OCI-LY7 (cell line): ENCODE results near the gene GMCL1. TPM values are rescaled to one million over a fixed set of nuclear protein-coding genes. Genes with fewer than 3 reads are reported as not detected.
A peak's percentile ranks its signal among the peaks of the same experiment; 100 is the strongest.

Experiments
- BruUV-seq: library from RNA; stranded (reverse); fragments of 400-500 nt; replicated peaks from 2 replicates; lab custom pipeline; 2021; lab: Mats Ljungman, UMichigan
- CTCF ChIA-PET: fragments of 300-600 bp; sonication (Branson Sonifier 250); formaldehyde crosslinking; loops from one replicate; lab custom pipeline; 2022; ENCODE audit warnings: antibody characterized with exemption; ENCODE audit not compliant: unreplicated experiment; lab: Charles Lee
- POLR2A ChIA-PET: fragments of 300-600 bp; sonication (Branson Sonifier 250); formaldehyde crosslinking; loops from one replicate; lab custom pipeline; 2022; ENCODE audit warnings: antibody characterized with exemption; lab: Charles Lee
- DNase-seq: peaks from one replicate; pipeline ENCODE4 v3.0.0-alpha.2; 2015; ENCODE audit warnings: low spot score
- H2AFZ ChIP-seq: fragments of 200-600 bp; sonication (generic), shearing (Covaris generic); 2 replicates; pipeline ENCODE4 v1.6.1; 2014; ENCODE audit warnings: mild to moderate bottlenecking, antibody characterized with exemption, low read length, moderate library complexity
- H3K27ac ChIP-seq: fragments of 200-600 bp; sonication (generic); 2 replicates; pipeline ENCODE4 v1.5.1; 2014; ENCODE audit warnings: mixed run types, low read depth, mild to moderate bottlenecking, moderate library complexity, low read length, inconsistent platforms; ENCODE audit not compliant: poor library complexity, severe bottlenecking
- H3K36me3 ChIP-seq: fragments of 200-600 bp; sonication (generic); 2 replicates; pipeline ENCODE4 v1.6.1; 2014; ENCODE audit warnings: mild to moderate bottlenecking, antibody characterized with exemption, low read length, moderate library complexity, mixed read lengths; ENCODE audit not compliant: insufficient read depth
- H3K4me1 ChIP-seq: fragments of 200-600 bp; sonication (generic); 2 replicates; pipeline ENCODE4 v1.5.1; 2014; ENCODE audit warnings: mild to moderate bottlenecking, low read length; ENCODE audit not compliant: insufficient read depth, poor library complexity, severe bottlenecking
- H3K4me2 ChIP-seq: fragments of 200-600 bp; sonication (generic); 2 replicates; pipeline ENCODE4 v1.6.1; 2014; ENCODE audit warnings: mild to moderate bottlenecking, low read length
- H3K4me3 ChIP-seq: fragments of 200-600 bp; sonication (generic); 2 replicates; pipeline ENCODE4 v1.5.1; 2014; ENCODE audit warnings: mild to moderate bottlenecking, low read depth, low read length; ENCODE audit not compliant: poor library complexity, severe bottlenecking
- H3K79me2 ChIP-seq: fragments of 200-600 bp; sonication (generic); 2 replicates; pipeline ENCODE4 v1.6.1; 2016; ENCODE audit warnings: low read depth, mild to moderate bottlenecking, low read length, moderate library complexity, mixed read lengths; ENCODE audit not compliant: insufficient read depth
- H3K9me2 ChIP-seq: fragments of 200-600 bp; sonication (generic); 2 replicates; pipeline ENCODE4 v1.6.1; 2016; ENCODE audit warnings: mild to moderate bottlenecking, low read length, mixed read lengths; ENCODE audit not compliant: insufficient read depth
- H3K9me3 ChIP-seq: fragments of 200-600 bp; sonication (generic); 2 replicates; pipeline ENCODE4 v1.6.1; 2014; ENCODE audit warnings: mild to moderate bottlenecking, mixed run types, low read length, mixed read lengths
- H4K20me1 ChIP-seq: fragments of 200-600 bp; sonication (generic); 2 replicates; pipeline ENCODE4 v1.6.1; 2014; ENCODE audit warnings: mild to moderate bottlenecking, antibody characterized with exemption, low read length, moderate library complexity, mixed read lengths; ENCODE audit not compliant: insufficient read depth
- CTCF ChIP-seq: fragments of 200-600 bp; sonication (generic); conservative IDR thresholded peaks from 2 replicates; pipeline ENCODE4 v1.5.1; 2014; ENCODE audit warnings: mild to moderate bottlenecking, antibody characterized with exemption, low read length, moderate library complexity, mixed read lengths
- EZH2phosphoT487 ChIP-seq: fragments of 200-600 bp; sonication (generic); IDR thresholded peaks from 2 replicates; pipeline ENCODE4 v1.6.1; 2018; ENCODE audit warnings: low read depth, borderline replicate concordance, mild to moderate bottlenecking, mixed run types, antibody characterized with exemption, low read length, moderate library complexity, mixed read lengths
- intact Hi-C: fragments of 100-400 bp; cut with micrococcal nuclease; formaldehyde crosslinking; loops from one replicate; pipeline ENCODE4 v1.10.0; 2022; ENCODE audit not compliant: unreplicated experiment
- total RNA-seq, 2 experiments: library from RNA; depleted of rRNA in 1 of 2; stranded (reverse); fragments of >200 nt in 1 of 2; shearing (Covaris generic) in 1 of 2; gene quantifications; 2 replicates each; pipeline ENCODE4 v1.2.3, GENCODE V29; 2014 to 2022

GMCL1 gene
- total RNA-seq, 2 experiments from 2014 or later = 14.4 to 25.9 TPM

- intact Hi-C loops = no loop called here
- peaks cover 36% of the 10 kb centered on the region for H3K4me1 ChIP-seq
- no peaks in the 10 kb centered on the region for H4K20me1 ChIP-seq
- ChIA-PET CTCF (interaction anchor here (1.2 kb wide), 1 partner anchor 12 kb away, joined by 3 read pairs; no protein-coding TSS in a partner anchor), POLR2A (interaction anchor here (0.8 to 2.5 kb wide), 4 partner anchors 9 to 31 kb away, joined by 3 to 11 read pairs (median 7); no protein-coding TSS in a partner anchor)
- no peaks in the 10 kb centered on the region for H3K9me2 ChIP-seq
- H3K79me2 ChIP-seq = no peaks in the 10 kb centered on the region
- TF ChIP-seq CTCF = no peak
- TF ChIP-seq EZH2phosphoT487 = no peak
- peak overlapping the region; percentile 61 for H3K4me3 ChIP-seq
- peak; percentile 8 for DNase-seq
- peak overlapping the region; percentile 82 for H3K4me2 ChIP-seq
- no peaks in the 10 kb centered on the region for H3K36me3 ChIP-seq
- H2AFZ ChIP-seq = peak overlapping the region; percentile 99
- H3K9me3 ChIP-seq = no peaks in the 10 kb centered on the region
- no peak overlapping the region for H3K27ac ChIP-seq
- no TSS peak for BruUV-seq
Observed at GRCh38 chr2:69791045-69791444, 38.4 kb upstream of the GMCL1 start.

DNA sequence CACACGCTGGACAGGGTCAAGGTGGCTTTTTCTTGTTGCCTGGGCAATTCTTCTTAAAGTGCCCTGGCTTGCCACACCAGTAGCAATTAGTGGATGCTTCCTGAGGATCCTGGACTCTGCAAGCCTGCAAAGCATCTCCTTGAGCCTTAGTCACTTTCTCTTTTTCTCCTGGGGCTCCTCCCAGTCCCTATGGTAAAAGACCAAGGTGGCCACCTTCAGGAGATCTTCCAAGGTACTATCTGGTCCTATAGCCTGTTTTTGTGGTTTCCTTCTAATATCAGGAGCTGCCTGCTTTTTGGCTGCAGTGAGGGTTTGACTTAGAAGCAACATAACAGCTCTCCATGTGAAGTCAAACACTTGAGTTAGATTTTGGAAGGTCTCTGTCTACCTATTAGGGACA lies 33.3 kb upstream of the GMCL1 start:
- Histone ChIP-seq H3K9me3 (no peaks in the 10 kb centered on the region; the same call in 1 of the 2 replicates), H3K4me1 (peaks cover 22% of the 10 kb centered on the region), H4K20me1 (no peaks in the 10 kb centered on the region), H3K36me3 (no peaks in the 10 kb centered on the region), H3K9me2 (no peaks in the 10 kb centered on the region), H3K4me3 (no peak overlapping the region), H3K79me2 (no peaks in the 10 kb centered on the region), H2AFZ (no peak overlapping the region), H3K4me2 (no peak overlapping the region), H3K27ac (no peak overlapping the region)
- TF ChIP-seq CTCF (no peak), EZH2phosphoT487 (no peak)
- intact Hi-C loops = no loop called here
- CTCF ChIA-PET = no interaction called here
- BruUV-seq = no TSS peak
- no peak for DNase-seq
- POLR2A ChIA-PET = interaction anchor here (0.6 to 1.2 kb wide), 2 partner anchors 15 to 330 kb away, joined by 3 read pairs; no protein-coding TSS in a partner anchor

- TF ChIP-seq CTCF = no peak
- no peak overlapping the region for H3K4me3 ChIP-seq
- BruUV-seq = no TSS peak
- no peak for DNase-seq
- H3K4me2 ChIP-seq = no peak overlapping the region
- H4K20me1 ChIP-seq = no peaks in the 10 kb centered on the region
- no peaks in the 10 kb centered on the region for H3K79me2 ChIP-seq
- H3K27ac ChIP-seq = no peak overlapping the region
- H3K36me3 ChIP-seq = no peaks in the 10 kb centered on the region
- intact Hi-C loops = no loop called here
- H3K9me2 ChIP-seq = no peaks in the 10 kb centered on the region
- H2AFZ ChIP-seq = no peak overlapping the region
- ChIA-PET CTCF (no interaction called here), POLR2A (no interaction called here)
- H3K9me3 ChIP-seq = no peaks in the 10 kb centered on the region; the same call in 1 of the 2 replicates
- peaks cover 18% of the 10 kb centered on the region for H3K4me1 ChIP-seq
Observed at GRCh38 chr2:69797235-69797634, 32.2 kb upstream of the GMCL1 start.
